Measurements from ENCODE around the gene ABL1.

ABL1 gene

GRCh38 chr9:130915096-130915447 is 80.0 kb downstream of the ABL1 start:
- TF ChIP-seq CTCF (conservative IDR thresholded peaks at IDR 0.05; ENCODE audit: low read depth, low read length): no peak
- no peak for DNase-seq (ENCODE audit: low read depth)
- H3K4me3 ChIP-seq (ENCODE audit: low read length): no peak overlapping the region

- H3K4me3 ChIP-seq (ENCODE audit: low read length): no peak overlapping the region
- no peak for DNase-seq (ENCODE audit: low read depth)
- TF ChIP-seq CTCF (conservative IDR thresholded peaks at IDR 0.05; ENCODE audit: low read depth, low read length): no peak
Observed at GRCh38 chr9:130917168-130917960, 82.3 kb downstream of the ABL1 start.

GRCh38 chr9:130918101-130918825 is 83.2 kb downstream of the ABL1 start:
- H3K4me3 ChIP-seq (ENCODE audit: low read length): no peak overlapping the region
- no peak for DNase-seq (ENCODE audit: low read depth)
- no peak for TF ChIP-seq CTCF (conservative IDR thresholded peaks at IDR 0.05; ENCODE audit: low read depth, low read length)

GRCh38 chr9:130918826-130919558 is 83.9 kb downstream of the ABL1 start:
- no peak for DNase-seq (ENCODE audit: low read depth)
- TF ChIP-seq CTCF (conservative IDR thresholded peaks at IDR 0.05; ENCODE audit: low read depth, low read length): no peak
- H3K4me3 ChIP-seq (ENCODE audit: low read length): no peak overlapping the region

- no peak for TF ChIP-seq CTCF (conservative IDR thresholded peaks at IDR 0.05; ENCODE audit: low read depth, low read length)
- no peak overlapping the region for H3K4me3 ChIP-seq (ENCODE audit: low read length)
- no peak for DNase-seq (ENCODE audit: low read depth)
Observed at GRCh38 chr9:130919559-130920145, 84.6 kb downstream of the ABL1 start.

- DNase-seq (ENCODE audit: low read depth): no peak
- TF ChIP-seq CTCF (conservative IDR thresholded peaks at IDR 0.05; ENCODE audit: low read depth, low read length): no peak
- no peak overlapping the region for H3K4me3 ChIP-seq (ENCODE audit: low read length)
Observed at GRCh38 chr9:130920233-130920632, 85.2 kb downstream of the ABL1 start.
